Activated CD4-positive, alpha-beta T cell treated with anti-CD3 and anti-CD28 coated beads, Interleukin-2, amount 10 ng/mL, durations not matched to agents 7 days and 5 days (primary cell): Measurements from ENCODE around the gene BTAF1. TPM values are rescaled to one million over a fixed set of nuclear protein-coding genes. Genes with fewer than 3 reads are reported as not detected.
"Not testable (repeated sequence)": the region's sequence is repeated elsewhere in the genome, so short reads cannot be mapped to it uniquely, and the experiment has no call there.

ENCODE experiments used
- CTCF ChIA-PET: fragments of 350-600 bp; sonication (Branson Sonifier 250); formaldehyde crosslinking; loops from one replicate; lab custom pipeline; 2021; ENCODE audit warnings: antibody characterized with exemption; lab: Charles Lee
- POLR2A ChIA-PET: fragments of 350-600 bp; sonication (Branson Sonifier 250); formaldehyde crosslinking; loops from one replicate; lab custom pipeline; 2021; ENCODE audit warnings: antibody characterized with exemption; lab: Charles Lee
- DNase-seq: peaks from one replicate; pipeline ENCODE4 v3.0.0-alpha.2; 2020
- H3K27ac Mint-ChIP-seq: one replicate; pipeline ENCODE4 v1.8.0; 2021; ENCODE audit warnings: mild to moderate bottlenecking, moderate library complexity, mixed read lengths
- H3K27me3 Mint-ChIP-seq: one replicate; pipeline ENCODE4 v1.8.0; 2021; ENCODE audit warnings: mixed read lengths
- H3K36me3 Mint-ChIP-seq: one replicate; pipeline ENCODE4 v1.8.0; 2021; ENCODE audit warnings: low read depth, mixed read lengths
- H3K4me1 Mint-ChIP-seq: one replicate; pipeline ENCODE4 v1.8.0; 2021; ENCODE audit warnings: mixed read lengths
- H3K4me3 Mint-ChIP-seq: one replicate; pipeline ENCODE4 v1.8.0; 2021; ENCODE audit warnings: mild to moderate bottlenecking, moderate library complexity, mixed read lengths
- H3K9me3 Mint-ChIP-seq: one replicate; pipeline ENCODE4 v1.8.0; 2021; ENCODE audit warnings: mixed read lengths
- total RNA-seq, 2 experiments: library from RNA; stranded (reverse); gene quantifications; one replicate each; pipeline ENCODE4 v1.2.3, GENCODE V29; 2021

The BTAF1 gene
- total RNA-seq, 2 experiments from 2014 or later: 41.9 to 47.3 TPM

- POLR2A ChIA-PET: no interaction called here
- Mint-ChIP-seq H3K4me1 (no peaks in the 10 kb centered on the region), H3K36me3 (peaks cover 70% of the 10 kb centered on the region), H3K27me3 (no peaks in the 10 kb centered on the region), H3K4me3 (no peak overlapping the region), H3K27ac (no peak overlapping the region), H3K9me3 (peaks cover 5% of the 10 kb centered on the region)
- DNase-seq: no peak
- CTCF ChIA-PET: interaction anchor here (0.9 kb wide), 3 partner anchors 9 to 25 kb away, joined by 3 read pairs; no protein-coding TSS in a partner anchor
Observed at GRCh38 chr10:92001581-92001980, 78.0 kb downstream of the BTAF1 start.

- ChIA-PET POLR2A (no interaction called here), CTCF (interaction anchor here (0.9 kb wide), 2 partner anchors 9 to 25 kb away, joined by 3 read pairs; no protein-coding TSS in a partner anchor)
- Mint-ChIP-seq H3K4me3 (no peak overlapping the region), H3K36me3 (peaks cover 70% of the 10 kb centered on the region), H3K27ac (no peak overlapping the region), H3K9me3 (peaks cover 5% of the 10 kb centered on the region), H3K27me3 (no peaks in the 10 kb centered on the region), H3K4me1 (no peaks in the 10 kb centered on the region)
- no peak for DNase-seq
Observed at GRCh38 chr10:92001995-92002394, 78.4 kb downstream of the BTAF1 start.

GRCh38 chr10:92003258-92003657 lies 79.7 kb downstream of the BTAF1 start:
- H3K27me3 Mint-ChIP-seq: no peaks in the 10 kb centered on the region
- H3K27ac Mint-ChIP-seq: no peak overlapping the region
- no peak overlapping the region for H3K4me3 Mint-ChIP-seq
- POLR2A ChIA-PET: interaction anchor here (0.6 kb wide), 1 partner anchor 35 kb away, joined by 9 read pairs; no protein-coding TSS in a partner anchor
- H3K4me1 Mint-ChIP-seq: no peaks in the 10 kb centered on the region
- CTCF ChIA-PET: no interaction called here
- peaks cover 59% of the 10 kb centered on the region for H3K36me3 Mint-ChIP-seq
- peaks cover 5% of the 10 kb centered on the region for H3K9me3 Mint-ChIP-seq
- no peak for DNase-seq

- H3K4me3 Mint-ChIP-seq: no peak overlapping the region
- no peak for DNase-seq
- H3K9me3 Mint-ChIP-seq: peaks cover 2% of the 10 kb centered on the region
- H3K27me3 Mint-ChIP-seq: no peaks in the 10 kb centered on the region
- H3K27ac Mint-ChIP-seq: no peak overlapping the region
- peaks cover 8% of the 10 kb centered on the region for H3K4me1 Mint-ChIP-seq
- POLR2A ChIA-PET: no interaction called here
- CTCF ChIA-PET: no interaction called here
- H3K36me3 Mint-ChIP-seq: peaks cover 54% of the 10 kb centered on the region
Observed at GRCh38 chr10:92005978-92006377, 82.4 kb downstream of the BTAF1 start.

- Mint-ChIP-seq H3K27ac (no peak overlapping the region), H3K4me3 (no peak overlapping the region), H3K27me3 (no peaks in the 10 kb centered on the region), H3K36me3 (peaks cover 48% of the 10 kb centered on the region), H3K9me3 (no peaks in the 10 kb centered on the region), H3K4me1 (peaks cover 11% of the 10 kb centered on the region)
- ChIA-PET CTCF (interaction anchor here (0.6 kb wide), 1 partner anchor 329 kb away, joined by 4 read pairs; no protein-coding TSS in a partner anchor), POLR2A (no interaction called here)
- DNase-seq: no peak
Observed at GRCh38 chr10:92009445-92009844, 85.9 kb downstream of the BTAF1 start.

- CTCF ChIA-PET: interaction anchor here (1.2 kb wide), 1 partner anchor 9 kb away, joined by 3 read pairs; no protein-coding TSS in a partner anchor
- POLR2A ChIA-PET: no interaction called here
- Mint-ChIP-seq H3K27me3 (no peaks in the 10 kb centered on the region), H3K36me3 (peaks cover 45% of the 10 kb centered on the region), H3K4me1 (peaks cover 11% of the 10 kb centered on the region), H3K4me3 (no peak overlapping the region), H3K9me3 (no peaks in the 10 kb centered on the region), H3K27ac (no peak overlapping the region)
- DNase-seq: no peak
Observed at GRCh38 chr10:92010047-92010735, 86.6 kb downstream of the BTAF1 start.

- Mint-ChIP-seq H3K27ac (no peak overlapping the region), H3K36me3 (peaks cover 49% of the 10 kb centered on the region), H3K9me3 (no peaks in the 10 kb centered on the region), H3K27me3 (no peaks in the 10 kb centered on the region), H3K4me1 (peaks cover 11% of the 10 kb centered on the region), H3K4me3 (no peak overlapping the region)
- ChIA-PET POLR2A (no interaction called here), CTCF (interaction anchor here (0.6 kb wide), 1 partner anchor 20 kb away, joined by 3 read pairs; no protein-coding TSS in a partner anchor)
- DNase-seq: no peak
Observed at GRCh38 chr10:92011560-92012214, 88.1 kb downstream of the BTAF1 start.

GRCh38 chr10:92014620-92015019 lies 91.0 kb downstream of the BTAF1 start:
- H3K4me1 Mint-ChIP-seq: peaks cover 4% of the 10 kb centered on the region
- H3K9me3 Mint-ChIP-seq: no peaks in the 10 kb centered on the region
- H3K4me3 Mint-ChIP-seq: no peak overlapping the region
- ChIA-PET CTCF (no interaction called here), POLR2A (no interaction called here)
- peaks cover 61% of the 10 kb centered on the region for H3K36me3 Mint-ChIP-seq
- H3K27ac Mint-ChIP-seq: no peak overlapping the region
- H3K27me3 Mint-ChIP-seq: no peaks in the 10 kb centered on the region
- DNase-seq: no peak

GRCh38 chr10:92024700-92025099 lies 101.1 kb downstream of the BTAF1 start:
- H3K4me3 Mint-ChIP-seq: no peak overlapping the region
- H3K36me3 Mint-ChIP-seq: peaks cover 46% of the 10 kb centered on the region
- ChIA-PET POLR2A (no interaction called here), CTCF (no interaction called here)
- no peaks in the 10 kb centered on the region for H3K9me3 Mint-ChIP-seq
- no peaks in the 10 kb centered on the region for H3K27me3 Mint-ChIP-seq
- no peak overlapping the region for H3K27ac Mint-ChIP-seq
- no peak for DNase-seq
- H3K4me1 Mint-ChIP-seq: no peaks in the 10 kb centered on the region

- H3K4me3 Mint-ChIP-seq, DNase-seq, H3K27me3 Mint-ChIP-seq, H3K9me3 Mint-ChIP-seq, CTCF ChIA-PET, H3K27ac Mint-ChIP-seq, POLR2A ChIA-PET, H3K4me1 Mint-ChIP-seq: not testable (repeated sequence)
- peaks cover 42% of the 10 kb centered on the region for H3K36me3 Mint-ChIP-seq
Observed at GRCh38 chr10:92025340-92025739, 101.8 kb downstream of the BTAF1 start.

- H3K27ac Mint-ChIP-seq: no peak overlapping the region
Observed at GRCh38 chr10:92027141-92027540, 103.6 kb downstream of the BTAF1 start.

GRCh38 chr10:92031580-92031979 lies 108.0 kb downstream of the BTAF1 start:
- H3K9me3 Mint-ChIP-seq: peaks cover 2% of the 10 kb centered on the region
- H3K4me1 Mint-ChIP-seq: peaks cover 8% of the 10 kb centered on the region
- no peak for DNase-seq
- POLR2A ChIA-PET: no interaction called here
- no peak overlapping the region for H3K4me3 Mint-ChIP-seq
- H3K27me3 Mint-ChIP-seq: no peaks in the 10 kb centered on the region
- peaks cover 56% of the 10 kb centered on the region for H3K36me3 Mint-ChIP-seq
- H3K27ac Mint-ChIP-seq: no peak overlapping the region
- CTCF ChIA-PET: interaction anchor here (0.6 to 0.7 kb wide), 2 partner anchors 20 to 90 kb away, joined by 3 to 7 read pairs; no protein-coding TSS in a partner anchor

More at GRCh38 chr10:92027141-92027540, 103.6 kb downstream of the BTAF1 start:
- ChIA-PET POLR2A (no interaction called here), CTCF (interaction anchor here (0.6 to 1.1 kb wide), 2 partner anchors 11 to 26 kb away, joined by 3 read pairs; no protein-coding TSS in a partner anchor)
- Mint-ChIP-seq H3K4me3 (no peak overlapping the region), H3K36me3 (peaks cover 47% of the 10 kb centered on the region), H3K4me1 (peaks cover 8% of the 10 kb centered on the region), H3K27me3 (no peaks in the 10 kb centered on the region), H3K9me3 (no peaks in the 10 kb centered on the region)
- no peak for DNase-seq

- H3K9me3 Mint-ChIP-seq, H3K27ac Mint-ChIP-seq, H3K4me3 Mint-ChIP-seq, CTCF ChIA-PET, POLR2A ChIA-PET, H3K4me1 Mint-ChIP-seq, H3K27me3 Mint-ChIP-seq, DNase-seq: not testable (repeated sequence)
- peaks cover 47% of the 10 kb centered on the region for H3K36me3 Mint-ChIP-seq
Observed at GRCh38 chr10:92033070-92033469, 109.5 kb downstream of the BTAF1 start.
